ENCODE results near the gene HSF4.
"Not testable (repeated sequence)": the region's sequence is repeated elsewhere in the genome, so short reads cannot be mapped to it uniquely, and the experiment has no call there.

HSF4 gene

DNA sequence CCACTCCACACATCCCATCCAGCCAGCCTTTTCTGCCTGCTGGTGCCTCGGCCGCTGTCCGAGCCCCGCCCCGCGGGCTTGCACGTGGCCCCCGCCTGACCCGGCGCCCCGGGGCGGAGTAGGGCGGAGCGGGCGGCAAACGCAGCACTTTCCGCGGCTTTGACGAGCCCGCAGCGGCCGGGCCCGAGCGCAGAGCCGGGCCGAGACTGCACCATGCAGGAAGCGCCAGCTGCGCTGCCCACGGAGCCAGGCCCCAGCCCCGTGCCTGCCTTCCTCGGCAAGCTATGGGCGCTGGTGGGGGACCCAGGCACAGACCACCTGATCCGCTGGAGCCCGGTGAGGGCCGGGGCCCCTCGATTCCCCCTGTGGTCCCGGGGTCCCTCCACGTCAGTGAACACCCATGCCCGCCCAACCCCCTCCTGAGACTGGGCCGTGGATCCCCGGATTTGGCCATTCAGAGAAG lies at the start of gene HSF4:
HSF4 (plus strand) TSS at position 147 of the 463 bp plus-strand sequence; CDS start at position 214, 67 bp downstream.
- no peak for DNase-seq (ENCODE audit: low read depth in 2 of 2)

- DNase-seq (ENCODE audit: low read depth in 2 of 2), result no peak
Measured at GRCh38 chr16:67114793-67115192, 49.8 kb upstream of the HSF4 start.

DNA sequence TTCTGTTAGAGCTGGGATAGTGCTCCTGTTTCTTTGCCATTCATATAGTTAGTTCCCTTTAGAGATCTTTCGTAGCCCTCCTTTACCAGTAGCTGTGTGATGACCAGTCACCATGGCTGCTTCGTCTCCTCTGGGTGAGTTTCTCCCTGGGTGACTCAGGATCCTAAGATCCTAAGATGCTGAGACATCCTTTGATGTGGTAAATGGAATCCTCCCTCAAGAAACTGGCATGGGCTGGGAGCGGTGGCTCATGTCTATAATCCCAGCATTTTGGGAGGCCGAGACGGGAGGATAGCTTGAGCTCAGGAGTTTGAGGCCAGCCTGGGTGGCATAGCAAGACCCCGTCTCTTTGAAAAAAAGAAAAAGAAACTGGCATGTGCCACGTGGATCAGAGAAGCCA lies 48.9 kb upstream of the HSF4 start:
- peak; percentile 49 to 51 for DNase-seq (ENCODE audit: low read depth in 2 of 2)

DNA sequence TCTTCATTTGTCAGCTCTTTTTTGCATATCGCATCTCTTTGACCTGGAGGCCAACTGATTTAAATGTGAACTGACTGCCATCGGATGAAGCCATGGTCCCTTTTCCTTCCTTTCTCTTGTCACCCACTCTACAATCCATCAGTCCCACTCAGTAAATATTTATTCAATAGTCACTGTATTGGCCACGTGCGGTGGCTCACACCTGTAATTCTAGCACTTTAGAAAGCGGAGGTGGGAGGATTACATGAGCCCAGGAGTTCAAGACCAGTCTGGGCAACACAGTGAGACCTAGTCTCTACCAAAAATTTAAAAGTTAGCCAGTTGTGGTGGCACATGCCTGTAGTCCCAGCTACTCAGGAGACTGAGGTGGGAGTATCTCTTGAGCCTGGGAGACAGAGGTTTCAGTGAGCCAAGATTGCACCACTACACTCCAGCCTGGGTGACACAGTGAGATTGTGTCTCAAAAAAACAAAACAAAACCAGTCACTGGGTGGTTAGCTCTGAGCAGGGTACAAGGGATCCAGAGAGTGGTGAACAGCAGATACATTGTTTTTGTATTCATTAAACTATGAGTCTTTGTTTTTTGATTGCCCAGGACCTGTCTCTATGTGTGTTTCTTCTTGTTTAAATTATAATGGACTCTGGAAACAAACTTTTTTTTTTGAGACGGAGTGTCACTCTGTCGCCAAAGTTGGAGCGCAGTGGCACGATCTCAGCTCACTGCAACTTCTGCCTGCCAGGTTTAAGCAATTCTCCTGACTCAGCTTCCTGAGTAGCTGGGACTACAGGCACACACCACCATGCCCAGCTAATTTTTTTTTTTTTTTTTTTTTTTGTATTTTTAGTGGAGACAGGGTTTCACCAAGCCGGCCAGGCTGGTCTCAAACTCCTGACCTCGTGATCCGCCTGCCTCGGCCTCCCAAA lies 47.9 kb upstream of the HSF4 start:
- no peak for DNase-seq (ENCODE audit: low read depth in 2 of 2)

- no peak for DNase-seq (ENCODE audit: low read depth in 2 of 2)
Measured at GRCh38 chr16:67117716-67118115, 46.8 kb upstream of the HSF4 start.

DNA sequence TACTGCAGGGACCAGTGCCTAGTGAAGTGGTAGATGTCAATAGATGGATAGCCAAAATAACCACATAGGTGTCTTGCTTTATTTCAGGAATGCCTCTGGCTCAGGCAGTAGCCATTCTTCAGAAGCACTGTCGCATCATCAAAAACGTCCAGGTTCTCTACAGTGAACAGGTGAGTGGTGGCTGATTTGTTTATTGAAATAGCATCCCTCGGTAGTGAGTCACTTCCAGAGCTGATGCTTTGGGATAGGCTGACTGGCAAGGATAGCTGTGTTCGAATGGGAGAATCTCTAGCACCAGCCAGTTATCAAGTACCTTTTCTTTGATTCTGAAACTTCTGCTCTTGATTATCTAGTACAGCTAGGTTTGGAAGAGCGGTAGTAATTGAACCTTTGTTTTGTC lies 44.5 kb upstream of the HSF4 start:
- no peak for DNase-seq (ENCODE audit: low read depth in 2 of 2)

GRCh38 chr16:67122799-67123198 lies 41.7 kb upstream of the HSF4 start:
- not testable (repeated sequence) for DNase-seq (ENCODE audit: low read depth in 2 of 2)

DNA sequence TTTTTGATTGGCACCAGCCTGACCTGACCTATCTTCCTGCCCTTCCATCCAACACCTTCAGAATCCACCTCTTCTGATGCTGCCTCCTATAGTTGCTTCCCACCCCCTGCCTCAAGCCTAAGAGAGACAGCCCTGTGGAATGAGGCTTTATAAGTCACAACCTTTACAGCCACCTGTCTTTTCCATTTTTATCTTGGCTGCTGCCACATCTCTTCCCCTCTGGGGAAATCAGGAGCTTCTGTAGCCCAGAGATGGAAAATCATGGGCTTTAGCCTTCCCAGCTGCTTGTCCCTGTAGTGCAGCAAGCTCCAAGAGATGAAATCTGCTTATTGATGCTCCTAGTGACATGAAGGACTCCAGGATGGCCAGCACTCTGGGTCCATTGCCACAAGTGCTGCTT lies 36.1 kb upstream of the HSF4 start:
- no peak for DNase-seq (ENCODE audit: low read depth in 2 of 2)

GRCh38 chr16:67128887-67129286 lies 35.7 kb upstream of the HSF4 start:
- no peak for DNase-seq (ENCODE audit: low read depth in 2 of 2)

GRCh38 chr16:67129422-67129821 lies 35.1 kb upstream of the HSF4 start:
- no peak for DNase-seq (ENCODE audit: low read depth in 2 of 2)

- DNase-seq (ENCODE audit: low read depth in 2 of 2), result no peak
Measured at GRCh38 chr16:67137605-67138004, 26.9 kb upstream of the HSF4 start.

GRCh38 chr16:67141391-67141790 lies 23.2 kb upstream of the HSF4 start:
- no peak for DNase-seq (ENCODE audit: low read depth in 2 of 2)

DNA sequence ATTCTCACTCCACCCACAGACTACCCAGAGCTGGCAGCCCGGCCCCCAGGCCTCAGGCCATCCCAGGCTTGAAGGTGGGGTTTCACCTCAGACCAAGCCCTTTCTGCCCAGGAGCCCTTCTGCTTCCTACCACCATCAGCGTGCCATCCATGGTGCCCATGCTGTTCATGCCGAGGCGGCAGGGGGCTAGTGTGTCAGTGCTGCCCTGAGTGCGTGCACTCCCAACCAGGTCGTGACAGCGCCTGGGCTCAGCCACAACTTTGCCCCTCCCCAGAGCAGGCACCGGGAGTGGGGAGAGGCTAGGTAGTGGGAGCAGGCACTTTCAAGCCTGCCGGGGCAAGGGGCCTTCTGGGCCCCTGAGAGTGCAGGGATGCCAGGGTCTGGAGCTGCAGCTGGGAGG lies 22.2 kb upstream of the HSF4 start:
- DNase-seq (ENCODE audit: low read depth in 2 of 2), result no peak

DNA sequence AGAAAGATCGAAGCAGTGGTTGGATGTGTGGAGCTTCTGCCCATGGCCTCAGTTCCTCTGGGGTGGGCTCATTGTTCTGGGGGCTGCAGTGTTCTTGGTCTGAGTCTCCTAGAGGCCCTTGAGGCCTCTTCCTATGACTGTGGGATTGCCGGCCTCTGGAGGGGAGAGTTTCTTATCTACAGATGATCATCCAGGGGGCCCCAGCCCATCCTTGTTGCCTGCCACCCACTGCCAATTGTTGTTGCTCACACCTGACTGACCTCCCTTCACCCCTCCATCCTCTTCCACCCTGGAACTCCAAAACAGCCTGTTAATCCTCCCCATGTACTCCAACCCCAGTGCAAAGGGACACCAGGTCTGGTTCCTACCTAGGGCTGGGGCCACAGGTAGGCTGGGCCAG lies 19.6 kb upstream of the HSF4 start:
- DNase-seq (ENCODE audit: low read depth in 2 of 2), result no peak

GRCh38 chr16:67145746-67146145 lies 18.8 kb upstream of the HSF4 start:
- no peak for DNase-seq (ENCODE audit: low read depth in 2 of 2)

DNA sequence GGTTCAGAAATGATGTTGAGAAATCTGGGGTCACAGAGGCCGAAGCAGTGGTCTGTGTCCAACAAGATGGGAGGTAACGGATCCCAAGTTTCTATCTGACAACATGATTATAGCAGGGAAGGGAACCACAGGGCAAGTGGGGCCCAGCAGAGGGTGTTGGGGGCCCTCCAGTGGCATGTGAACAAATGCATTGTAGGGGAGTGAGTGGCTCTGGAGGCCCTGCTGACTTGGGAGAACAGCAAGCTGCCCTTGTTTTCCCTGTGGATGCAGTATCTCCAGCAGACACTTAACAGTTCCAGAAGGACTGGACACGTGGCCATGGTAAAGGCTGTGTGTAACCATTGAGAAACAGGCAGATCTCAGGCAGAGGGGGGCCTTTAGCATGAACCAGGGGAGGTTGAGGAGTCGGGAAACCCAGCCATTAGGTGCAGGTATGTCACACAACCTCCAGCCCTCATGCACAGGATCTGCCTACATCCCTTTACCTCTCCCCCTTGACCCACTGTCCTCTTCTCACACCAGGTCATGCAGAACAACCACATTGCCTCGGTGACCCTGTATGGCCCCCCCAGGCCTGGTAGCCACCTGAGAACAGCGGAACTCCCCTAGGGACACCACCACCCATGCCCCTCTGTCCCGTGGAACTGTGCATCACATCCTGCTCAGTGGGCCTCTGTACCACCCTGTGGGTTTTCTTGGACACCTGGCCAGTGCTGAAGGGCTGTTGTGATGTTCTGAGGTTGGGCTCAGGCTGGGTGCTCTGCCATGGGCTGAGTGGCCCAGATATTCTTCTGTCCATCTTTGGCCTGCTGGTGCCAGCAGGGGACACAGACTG lies 17.8 kb upstream of the HSF4 start:
- no peak for DNase-seq (ENCODE audit: low read depth in 2 of 2)

- DNase-seq (ENCODE audit: low read depth in 2 of 2), result no peak
Measured at GRCh38 chr16:67147437-67148140, 17.0 kb upstream of the HSF4 start.

GRCh38 chr16:67148221-67148620 lies 16.3 kb upstream of the HSF4 start:
- DNase-seq (ENCODE audit: low read depth in 2 of 2), result no peak

- DNase-seq (ENCODE audit: low read depth in 2 of 2), result no peak
Measured at GRCh38 chr16:67148656-67149275, 15.8 kb upstream of the HSF4 start.

- no peak for DNase-seq (ENCODE audit: low read depth in 2 of 2)
Measured at GRCh38 chr16:67149276-67150046, 15.1 kb upstream of the HSF4 start.
